Fibroblast of skin of abdomen (primary cell): ENCODE data around the gene ABHD13.
"Not testable (repeated sequence)": the region's sequence is repeated elsewhere in the genome, so short reads cannot be mapped to it uniquely, and the experiment has no call there.

Source experiments
- DNase-seq: peaks from one replicate; pipeline ENCODE4 v3.0.0-alpha.2; 2013

The ABHD13 gene

GRCh38 chr13:108225440-108225839, 7.2 kb downstream of the ABHD13 start:
- no peak for DNase-seq

GRCh38 chr13:108226184-108226583, 8.0 kb downstream of the ABHD13 start:
- DNase-seq: no peak

- peak; percentile 16 for DNase-seq
Observed at GRCh38 chr13:108227651-108228272, 9.6 kb downstream of the ABHD13 start.

GRCh38 chr13:108230377-108230776, 12.2 kb downstream of the ABHD13 start:
- no peak for DNase-seq

GRCh38 chr13:108249150-108249549, 31.0 kb downstream of the ABHD13 start:
- no peak for DNase-seq

- no peak for DNase-seq
Observed at GRCh38 chr13:108257248-108257647, 39.1 kb downstream of the ABHD13 start.

GRCh38 chr13:108263621-108264355, 45.6 kb downstream of the ABHD13 start:
- DNase-seq: no peak

- DNase-seq: no peak
Observed at GRCh38 chr13:108266321-108266990, 48.3 kb downstream of the ABHD13 start.

- no peak for DNase-seq
Observed at GRCh38 chr13:108267347-108267746, 49.2 kb downstream of the ABHD13 start.

GRCh38 chr13:108267855-108268254, 49.7 kb downstream of the ABHD13 start:
- DNase-seq: not testable (repeated sequence)

- DNase-seq: no peak
Observed at GRCh38 chr13:108268466-108269112, 50.4 kb downstream of the ABHD13 start.

GRCh38 chr13:108269601-108270328, 51.6 kb downstream of the ABHD13 start, which contains the start of gene TNFSF13B:
Gene TNFSF13B (plus strand): TSS chr13:108269718. CDS start chr13:108269896, 178 bp downstream.
- peak; percentile 16 for DNase-seq

GRCh38 chr13:108270442-108270841, 52.2 kb downstream of the ABHD13 start:
- DNase-seq: no peak

- no peak for DNase-seq
Observed at GRCh38 chr13:108272333-108272732, 54.1 kb downstream of the ABHD13 start.

- DNase-seq: no peak
Observed at GRCh38 chr13:108273429-108274118, 55.4 kb downstream of the ABHD13 start.

- no peak for DNase-seq
Observed at GRCh38 chr13:108274718-108275117, 56.5 kb downstream of the ABHD13 start.

- no peak for DNase-seq
Observed at GRCh38 chr13:108276060-108276459, 57.9 kb downstream of the ABHD13 start.

- DNase-seq: no peak
Observed at GRCh38 chr13:108278466-108278865, 60.3 kb downstream of the ABHD13 start.

GRCh38 chr13:108281901-108282300, 63.7 kb downstream of the ABHD13 start:
- DNase-seq: no peak

- DNase-seq: no peak
Observed at GRCh38 chr13:108283110-108283509, 64.9 kb downstream of the ABHD13 start.
